Lung (tissue), 12 donors: ENCODE data around the gene ITGB8. TPM values are rescaled to one million over a fixed set of nuclear protein-coding genes. Genes with fewer than 3 reads are reported as not detected.

ENCODE experiments used
- ATAC-seq: fragments of 200-7000 bp; cut with Tn5 transposase; one replicate; pipeline ENCODE4 v1.9.1; 2020; ENCODE audit warnings: moderate number of reproducible peaks; ENCODE audit not compliant: insufficient read depth, low FRiP score
- DNase-seq, 3 donors: peaks; one replicate each; pipeline ENCODE4 v3.0.0-alpha.2; 2013 to 2017
- H3K27ac ChIP-seq, 2 donors: one replicate each; pipeline ENCODE4 v1.5.1; 2013; ENCODE audit warnings: mild to moderate bottlenecking in 2 of 2, moderate library complexity in 2 of 2, control low read depth in 1 of 2, inconsistent platforms in 1 of 2, low read depth in 1 of 2, low read length in 1 of 2
- H3K27me3 ChIP-seq, 3 donors: one replicate each; pipeline ENCODE4 v1.5.1; 2013; ENCODE audit warnings: low read length in 2 of 3; ENCODE audit not compliant: control insufficient read depth in 3 of 3, insufficient read depth in 3 of 3
- H3K36me3 ChIP-seq, 4 donors: one replicate each; pipeline ENCODE4 v1.5.1; 2013; ENCODE audit warnings: low read length in 4 of 4, mild to moderate bottlenecking in 1 of 4, moderate library complexity in 1 of 4; ENCODE audit not compliant: control insufficient read depth in 4 of 4, insufficient read depth in 4 of 4
- H3K4me1 ChIP-seq, 5 donors: one replicate each; pipeline ENCODE4 v1.5.1; 2013; ENCODE audit warnings: low read length in 5 of 5, mild to moderate bottlenecking in 2 of 5, moderate library complexity in 1 of 5; ENCODE audit not compliant: control insufficient read depth in 5 of 5, insufficient read depth in 5 of 5
- H3K4me3 ChIP-seq: one replicate; pipeline ENCODE4 v1.5.1; 2013; ENCODE audit warnings: mild to moderate bottlenecking, control low read depth, moderate library complexity
- H3K9ac ChIP-seq, 2 donors: one replicate each; pipeline ENCODE4 v1.5.1; 2013; ENCODE audit warnings: low read length in 2 of 2, control low read depth in 1 of 2; ENCODE audit not compliant: insufficient read depth in 1 of 2
- H3K9me3 ChIP-seq, 4 donors: one replicate each; pipeline ENCODE4 v1.5.1; 2013; ENCODE audit warnings: low read length in 3 of 4, mild to moderate bottlenecking in 1 of 4, moderate library complexity in 1 of 4; ENCODE audit not compliant: control insufficient read depth in 4 of 4, insufficient read depth in 3 of 4
- CTCF ChIP-seq: IDR thresholded peaks from 2 replicates; pipeline ENCODE4 v1.5.1; 2012; ENCODE audit warnings: mild to moderate bottlenecking; ENCODE audit errors: control extremely low read depth, extremely low read depth
- WGBS, 2 donors: extraction: QIAGEN DNeasy Blood & Tissue Kit; methylation state at CpG; one replicate each; pipeline ENCODE4 v1.1.7; 2013; 5-methylcytosine and 5-hydroxymethylcytosine counted together
- polyA plus RNA-seq, 2 donors: library from polyadenylated mRNA; stranded (reverse); fragments of 200-250 nt; gene quantifications; one replicate each; pipeline ENCODE4 v1.2.1, GENCODE V29; 2013
- total RNA-seq, 2 donors: library from RNA; depleted of rRNA in 1 of 2; stranded (reverse); fragments of >200 nt in 1 of 2; gene quantifications; one replicate each; pipeline ENCODE4 v1.2.1, GENCODE V29; 2014 to 2021
- donor health status: control.
- donor health status: control.
- donor health status: Bipolar disorder and iron deficiency.
- donor health status: healthy.
- donor health status: DM: yes; HTN: yes; CAD: no.

ITGB8 gene
- total and polyA plus RNA-seq, 4 donors = 1.5 to 29.7 (median 15.2) TPM

GRCh38 chr7:20393616-20394015 is 62.9 kb downstream of the ITGB8 start:
- no peaks in the 10 kb centered on the region for H3K27me3 ChIP-seq
- peaks cover 0 to 30% (median 9%) of the 10 kb centered on the region in 4 donors for H3K36me3 ChIP-seq
- no peaks in the 10 kb centered on the region for H3K9me3 ChIP-seq
- 90% methylated on average over 2 of the region's 2 CpGs for WGBS, 2 donors
- no peak overlapping the region for H3K9ac ChIP-seq
- H3K4me1 ChIP-seq = no peaks in the 10 kb centered on the region
- no peak for DNase-seq
- no peak overlapping the region for H3K27ac ChIP-seq
- H3K4me3 ChIP-seq = no peak overlapping the region
- ATAC-seq = no peak
- TF ChIP-seq CTCF = no peak

GRCh38 chr7:20394284-20394683 is 63.6 kb downstream of the ITGB8 start:
- no peak overlapping the region for H3K27ac ChIP-seq
- peaks cover 0 to 30% (median 9%) of the 10 kb centered on the region in 4 donors for H3K36me3 ChIP-seq
- no peak for ATAC-seq
- H3K4me3 ChIP-seq = no peak overlapping the region
- no peaks in the 10 kb centered on the region for H3K27me3 ChIP-seq
- WGBS, 2 donors = 88 to 99% methylated on average over 3 of the region's 3 CpGs
- H3K4me1 ChIP-seq = no peaks in the 10 kb centered on the region
- TF ChIP-seq CTCF = no peak
- no peaks in the 10 kb centered on the region for H3K9me3 ChIP-seq
- no peak overlapping the region for H3K9ac ChIP-seq
- DNase-seq = no peak

- Histone ChIP-seq H3K9me3 (no peaks in the 10 kb centered on the region), H3K36me3 (peaks cover 0 to 30% (median 9%) of the 10 kb centered on the region in 4 donors), H3K4me1 (no peaks in the 10 kb centered on the region), H3K27ac (no peak overlapping the region), H3K27me3 (no peaks in the 10 kb centered on the region), H3K4me3 (no peak overlapping the region), H3K9ac (no peak overlapping the region)
- ATAC-seq = no peak
- WGBS, 2 donors = 37 to 76% methylated on average over 4 of the region's 4 CpGs
- no peak for DNase-seq
- no peak for TF ChIP-seq CTCF
These were observed 64.4 kb downstream of the ITGB8 start for GRCh38 chr7:20395104-20395503.

- Histone ChIP-seq H3K9me3 (no peaks in the 10 kb centered on the region), H3K9ac (no peak overlapping the region), H3K27me3 (no peaks in the 10 kb centered on the region), H3K36me3 (peaks cover 0 to 30% (median 9%) of the 10 kb centered on the region in 4 donors), H3K27ac (no peak overlapping the region), H3K4me3 (no peak overlapping the region), H3K4me1 (no peaks in the 10 kb centered on the region)
- ATAC-seq = no peak
- TF ChIP-seq CTCF = no peak
- WGBS, 2 donors = 90 to 91% methylated on average over 2 of the region's 2 CpGs
- DNase-seq = no peak
These were observed 64.8 kb downstream of the ITGB8 start for GRCh38 chr7:20395511-20395910.
